IPS-20b (cell line): ENCODE data around the gene ID3.

Source experiments
- H3K27ac ChIP-seq: one replicate; pipeline ENCODE4 v1.5.1; 2013; ENCODE audit warnings: low read length
- H3K27me3 ChIP-seq: 2 replicates; pipeline ENCODE4 v1.6.1; 2013; ENCODE audit warnings: mild to moderate bottlenecking, low read length, inconsistent platforms; ENCODE audit not compliant: insufficient read depth
- H3K36me3 ChIP-seq: 2 replicates; pipeline ENCODE4 v1.6.1; 2013; ENCODE audit warnings: low read depth, mild to moderate bottlenecking, inconsistent platforms, low read length, moderate library complexity; ENCODE audit not compliant: insufficient read depth
- H3K4me1 ChIP-seq: 2 replicates; pipeline ENCODE4 v1.6.1; 2013; ENCODE audit warnings: mild to moderate bottlenecking, control low read depth, inconsistent platforms, low read length, moderate library complexity; ENCODE audit not compliant: insufficient read depth
- H3K4me3 ChIP-seq: 2 replicates; pipeline ENCODE4 v1.5.1; 2013; ENCODE audit warnings: mild to moderate bottlenecking, low read length, inconsistent platforms
- H3K9ac ChIP-seq: 2 replicates; pipeline ENCODE4 v1.6.1; 2013; ENCODE audit warnings: low read depth, mild to moderate bottlenecking, inconsistent platforms, low read length, moderate library complexity
- H3K9me3 ChIP-seq: 2 replicates; pipeline ENCODE4 v1.6.1; 2013; ENCODE audit warnings: mild to moderate bottlenecking, low read depth, low read length, inconsistent platforms; ENCODE audit not compliant: insufficient read depth

ID3 gene

GRCh38 chr1:23527366-23527765 is 31.9 kb downstream of the ID3 start:
- Histone ChIP-seq H3K9me3 (no peaks in the 10 kb centered on the region), H3K9ac (no peak overlapping the region), H3K4me3 (no peak overlapping the region), H3K27ac (no peak overlapping the region), H3K36me3 (0 out of 2 replicates have a peak, but pooled peaks cover under 1% of the 10 kb centered on the region), H3K27me3 (peaks cover 33% of the 10 kb centered on the region), H3K4me1 (peaks cover 19% of the 10 kb centered on the region; the same call in 1 of the 2 replicates)

DNA sequence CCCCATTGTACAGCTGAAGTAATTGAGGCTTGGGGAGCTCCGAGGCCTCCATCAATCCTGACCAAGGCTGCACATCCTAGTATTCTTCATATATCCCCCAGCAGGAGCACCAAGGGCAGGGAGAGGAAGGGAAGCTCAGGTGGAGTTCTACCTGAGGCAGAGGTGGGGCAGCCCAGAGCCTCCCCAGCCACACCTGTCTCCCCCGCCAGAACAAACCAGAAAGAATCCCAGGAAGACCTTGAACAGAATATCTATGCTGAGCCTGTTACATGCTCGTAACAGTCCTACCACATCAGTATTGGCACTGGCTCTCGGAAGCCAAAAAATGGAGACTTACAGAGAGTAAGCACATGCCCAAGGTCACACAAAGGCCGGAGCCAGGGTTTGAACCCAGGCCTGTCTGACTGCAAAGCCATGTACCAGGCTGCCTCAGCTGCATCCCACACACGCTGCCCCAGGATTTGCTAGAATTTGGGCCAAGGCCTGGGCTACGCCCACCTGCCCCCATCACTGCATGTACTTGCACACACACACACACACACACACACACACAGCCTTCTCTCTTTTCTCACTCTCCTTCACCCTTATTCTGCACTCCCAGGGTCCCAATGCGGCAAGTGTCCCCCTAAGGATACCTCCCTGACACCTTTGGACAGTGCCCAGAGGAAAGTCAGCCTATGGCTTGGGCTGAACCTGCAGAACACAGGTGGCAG is 32.8 kb downstream of the ID3 start:
- Histone ChIP-seq H3K4me3 (no peak overlapping the region), H3K27me3 (peaks cover 24% of the 10 kb centered on the region), H3K9me3 (no peaks in the 10 kb centered on the region), H3K4me1 (peaks cover 12% of the 10 kb centered on the region; the same call in 1 of the 2 replicates), H3K27ac (no peak overlapping the region), H3K9ac (no peak overlapping the region), H3K36me3 (peaks cover 10% of the 10 kb centered on the region; the same call in 1 of the 2 replicates)

DNA sequence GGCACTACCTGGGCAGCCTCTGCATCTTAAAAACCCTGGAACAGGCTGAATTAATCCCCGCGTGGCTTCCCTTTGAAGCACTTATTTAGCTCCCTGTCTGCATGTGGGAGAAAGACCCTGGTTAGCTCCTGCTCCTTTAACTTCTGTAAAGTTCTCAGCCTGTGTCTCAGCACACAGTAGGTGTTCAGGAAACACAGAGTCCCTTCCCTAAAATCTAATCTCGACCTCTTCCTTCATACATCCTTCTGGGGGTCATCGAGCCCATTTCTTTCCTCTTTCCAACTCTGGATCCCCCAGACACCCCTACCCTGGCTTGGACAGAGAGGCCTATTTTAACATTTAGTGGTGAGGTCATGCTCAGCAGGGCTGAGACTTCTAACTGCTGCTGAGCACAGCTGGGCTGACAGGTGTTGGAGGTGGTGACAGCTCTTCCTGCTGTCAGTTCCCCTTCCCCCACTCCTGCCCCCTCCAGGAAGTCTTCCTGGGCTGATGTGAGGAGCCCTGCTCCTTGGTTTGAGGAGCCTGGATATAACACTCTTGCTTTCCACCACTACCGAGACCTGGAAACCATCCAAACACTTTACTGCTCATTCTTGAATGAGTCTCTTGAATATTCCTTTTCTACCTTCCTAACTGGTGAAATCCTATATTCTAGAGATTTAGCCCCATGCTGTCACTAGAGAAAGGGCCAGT is 33.6 kb downstream of the ID3 start:
- Histone ChIP-seq H3K4me3 (no peak overlapping the region), H3K4me1 (peaks cover 12% of the 10 kb centered on the region; the same call in 1 of the 2 replicates), H3K27ac (no peak overlapping the region), H3K9ac (no peak overlapping the region), H3K36me3 (peaks cover 11% of the 10 kb centered on the region; the same call in 1 of the 2 replicates), H3K9me3 (no peaks in the 10 kb centered on the region), H3K27me3 (peaks cover 22% of the 10 kb centered on the region)

DNA sequence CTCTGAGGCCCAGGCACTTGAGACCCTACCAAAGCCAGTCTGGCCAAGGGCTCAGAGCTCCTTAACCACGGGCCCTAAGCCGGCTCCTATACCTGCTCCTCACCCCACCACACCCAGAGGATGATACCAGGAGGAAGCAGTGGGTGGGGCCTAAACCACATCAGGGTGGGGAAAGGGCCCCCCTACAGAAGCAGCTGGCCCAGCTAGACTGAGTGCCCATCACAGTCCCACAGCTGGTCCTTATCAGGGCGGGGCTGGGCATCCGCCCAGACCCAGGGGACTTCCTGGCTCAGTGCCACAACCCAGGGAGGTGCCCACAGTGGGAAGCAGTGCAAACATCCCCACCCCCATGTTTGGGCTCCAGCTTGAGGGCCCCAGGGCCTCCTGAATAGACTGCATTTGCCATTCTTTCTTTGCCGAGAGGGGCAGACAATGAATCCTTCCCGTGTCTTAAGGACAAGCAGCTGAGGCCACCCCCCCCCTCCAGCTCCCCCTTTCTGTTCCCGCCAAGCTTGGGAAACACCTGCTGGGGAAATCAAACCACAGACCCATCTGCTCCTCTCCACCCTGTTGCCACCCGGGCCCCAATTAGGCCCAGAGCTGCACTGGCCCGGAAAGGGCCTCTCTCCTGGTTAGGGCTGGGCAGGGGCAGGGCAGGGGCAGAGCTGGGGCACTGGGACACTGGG is 34.4 kb downstream of the ID3 start:
- Histone ChIP-seq H3K4me3 (no peak overlapping the region), H3K9ac (no peak overlapping the region), H3K9me3 (no peaks in the 10 kb centered on the region), H3K36me3 (peaks cover 11% of the 10 kb centered on the region; the same call in 1 of the 2 replicates), H3K27ac (no peak overlapping the region), H3K4me1 (peaks cover 7% of the 10 kb centered on the region; the same call in 1 of the 2 replicates), H3K27me3 (peaks cover 13% of the 10 kb centered on the region)

- Histone ChIP-seq H3K9ac (no peak overlapping the region), H3K27me3 (peaks cover 6% of the 10 kb centered on the region), H3K27ac (no peak overlapping the region), H3K9me3 (no peaks in the 10 kb centered on the region), H3K4me3 (no peak overlapping the region), H3K36me3 (peaks cover 13% of the 10 kb centered on the region), H3K4me1 (peaks cover 7% of the 10 kb centered on the region; the same call in 1 of the 2 replicates)
Observed at GRCh38 chr1:23524163-23524562, 35.1 kb downstream of the ID3 start.

DNA sequence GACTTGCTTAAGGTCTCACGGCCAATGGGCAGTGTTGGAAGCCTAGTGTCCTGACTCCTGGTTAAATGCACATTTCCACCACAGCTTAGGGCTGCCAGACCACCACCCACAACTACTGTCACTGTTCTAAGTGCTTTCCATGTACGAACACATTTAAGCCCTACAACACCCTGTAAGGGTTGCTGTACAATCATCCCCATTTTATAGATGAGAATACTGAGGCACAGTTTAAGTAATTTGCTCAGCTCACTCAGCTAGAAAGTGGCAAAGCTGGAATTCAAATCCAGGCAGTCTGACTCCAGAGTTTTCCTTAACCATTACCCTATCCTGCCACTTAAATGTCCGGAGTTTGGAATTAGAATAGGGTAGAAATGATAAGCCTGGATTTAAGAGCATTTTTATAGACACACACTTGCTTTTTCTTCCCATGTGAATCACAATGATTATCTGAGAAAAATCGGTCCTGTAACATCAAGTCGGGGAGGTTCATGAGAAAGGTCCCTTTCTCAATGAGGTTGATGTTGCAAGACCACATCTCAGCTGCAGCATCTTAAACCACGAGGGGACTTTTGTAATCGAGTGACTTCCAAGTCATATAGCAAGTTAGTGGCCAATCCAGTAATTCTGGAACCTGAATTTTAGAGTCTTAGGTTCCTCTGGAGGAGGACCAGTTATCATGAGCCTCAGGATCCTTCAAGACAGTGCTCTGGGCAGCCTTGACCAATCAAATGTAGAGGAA is 36.9 kb downstream of the ID3 start:
- Histone ChIP-seq H3K4me3 (no peak overlapping the region), H3K27me3 (no peaks in the 10 kb centered on the region), H3K27ac (no peak overlapping the region), H3K4me1 (peaks cover 7% of the 10 kb centered on the region; the same call in 1 of the 2 replicates), H3K9ac (no peak overlapping the region), H3K9me3 (no peaks in the 10 kb centered on the region), H3K36me3 (peaks cover 25% of the 10 kb centered on the region)

DNA sequence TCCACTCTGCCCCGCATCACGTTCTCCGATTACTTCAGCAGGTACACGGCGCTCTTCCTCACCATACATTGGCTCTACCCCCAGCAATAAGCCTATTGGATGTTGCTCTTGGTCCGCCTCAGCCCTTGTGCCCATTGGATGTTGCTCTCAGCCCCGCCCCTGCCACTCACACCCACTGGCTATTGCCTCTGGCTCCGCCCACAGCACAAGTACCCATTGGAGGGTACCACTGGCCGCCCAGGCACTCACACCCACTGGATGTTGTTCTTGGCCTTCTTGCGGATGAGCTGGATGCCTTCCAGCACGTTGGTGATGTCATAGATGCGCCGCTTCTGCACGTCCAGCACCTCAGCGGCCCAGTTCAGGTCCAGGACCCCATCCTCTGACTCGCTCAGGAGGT is 37.7 kb downstream of the ID3 start:
- Histone ChIP-seq H3K9me3 (no peaks in the 10 kb centered on the region), H3K27me3 (no peaks in the 10 kb centered on the region), H3K27ac (no peak overlapping the region), H3K36me3 (peaks cover 32% of the 10 kb centered on the region), H3K9ac (no peak overlapping the region), H3K4me3 (no peak overlapping the region), H3K4me1 (peaks cover 7% of the 10 kb centered on the region; the same call in 1 of the 2 replicates)

DNA sequence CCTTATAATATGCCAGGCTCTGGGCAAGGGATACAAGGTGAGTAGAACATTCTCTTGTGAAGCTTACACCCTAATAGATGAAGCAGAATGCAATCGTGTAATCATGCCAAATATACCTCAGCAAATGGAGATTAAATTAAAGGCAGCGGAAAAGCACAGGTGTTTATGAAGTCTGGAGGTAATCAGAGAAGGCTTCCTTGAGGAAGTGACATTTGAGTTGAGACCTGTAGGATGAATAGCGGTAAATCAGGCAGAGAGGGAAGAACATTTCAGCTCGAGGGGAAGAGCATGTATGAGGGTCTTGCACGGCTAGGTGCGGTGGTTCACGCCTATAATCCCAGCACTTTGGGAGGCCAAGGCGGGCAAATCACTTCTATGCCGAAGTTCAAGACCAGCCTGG is 41.7 kb downstream of the ID3 start:
- Histone ChIP-seq H3K9ac (no peak overlapping the region), H3K4me1 (no peaks in the 10 kb centered on the region), H3K27ac (no peak overlapping the region), H3K36me3 (peaks cover 53% of the 10 kb centered on the region), H3K27me3 (no peaks in the 10 kb centered on the region), H3K4me3 (no peak overlapping the region), H3K9me3 (no peaks in the 10 kb centered on the region)

GRCh38 chr1:23515905-23516304 is 43.4 kb downstream of the ID3 start:
- Histone ChIP-seq H3K36me3 (peaks cover 45% of the 10 kb centered on the region), H3K9ac (no peak overlapping the region), H3K27ac (no peak overlapping the region), H3K27me3 (no peaks in the 10 kb centered on the region), H3K4me1 (no peaks in the 10 kb centered on the region), H3K9me3 (no peaks in the 10 kb centered on the region), H3K4me3 (no peak overlapping the region)

GRCh38 chr1:23514111-23514679 is 45.1 kb downstream of the ID3 start:
- Histone ChIP-seq H3K27ac (no peak overlapping the region), H3K4me1 (no peaks in the 10 kb centered on the region), H3K4me3 (no peak overlapping the region), H3K9ac (no peak overlapping the region), H3K36me3 (peaks cover 44% of the 10 kb centered on the region), H3K9me3 (no peaks in the 10 kb centered on the region), H3K27me3 (no peaks in the 10 kb centered on the region)

DNA sequence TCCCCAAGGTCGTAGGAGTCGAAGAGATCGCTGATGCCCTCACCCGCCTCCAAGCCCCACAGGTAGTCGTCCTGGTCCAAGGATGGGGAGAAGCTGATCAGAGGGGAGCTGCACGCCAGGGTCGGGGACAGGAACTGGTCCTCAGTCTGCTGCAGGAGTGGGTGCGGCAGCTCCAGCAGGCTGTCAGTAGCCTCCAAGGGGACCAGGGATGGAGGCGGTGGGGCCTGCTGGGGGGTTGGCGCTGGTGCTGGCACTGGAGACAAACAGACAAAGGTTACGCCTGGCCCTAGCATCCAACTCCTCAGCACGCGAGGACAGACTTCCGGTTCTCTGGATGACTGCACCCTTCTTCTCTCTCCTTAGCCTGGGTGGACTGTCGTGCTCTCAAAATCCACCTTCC is 49.4 kb downstream of the ID3 start:
- H3K9ac ChIP-seq: no peak overlapping the region
- H3K4me1 ChIP-seq: no peaks in the 10 kb centered on the region
- H3K9me3 ChIP-seq: no peaks in the 10 kb centered on the region
- no peak overlapping the region for H3K27ac ChIP-seq
- no peak overlapping the region for H3K4me3 ChIP-seq
- no peaks in the 10 kb centered on the region for H3K27me3 ChIP-seq
- H3K36me3 ChIP-seq: peaks cover 12% of the 10 kb centered on the region
